HepG2 (cell line): ENCODE results near the gene TMEM87B. TPM values are rescaled to one million over a fixed set of nuclear protein-coding genes. Genes with fewer than 3 reads are reported as not detected.

Experiments used
- HNRNPK ChIP-seq: fragments of 200-400 bp; formaldehyde crosslinking; IDR thresholded peaks from 2 replicates; pipeline ENCODE4 v1.6.1; 2018; ENCODE audit warnings: low read length, low read depth, moderate library complexity, mild to moderate bottlenecking; ENCODE audit not compliant: poor library complexity, severe bottlenecking
- MED13 ChIP-seq: sonication (generic); formaldehyde crosslinking; IDR thresholded peaks from 2 replicates; pipeline ENCODE4 v1.5.0; 2020; ENCODE audit warnings: missing genetic modification reagents
- NR2F6 ChIP-seq, 2 experiments: IDR thresholded peaks; 2 replicates each; pipeline ENCODE4 v1.6.1; 2016; ENCODE audit warnings: antibody characterized with exemption in 1 of 2, mild to moderate bottlenecking in 1 of 2
- SMARCE1 ChIP-seq: fragments of 450-650 bp; IDR thresholded peaks from 2 replicates; pipeline ENCODE4 v1.6.1; 2017; ENCODE audit warnings: borderline replicate concordance
- SOX6 ChIP-seq, 2 experiments: fragments of 450-650 bp in 1 of 2; sonication (generic) in 1 of 2; formaldehyde crosslinking in 1 of 2; IDR thresholded peaks; 2 replicates each; pipeline versions ENCODE4 v1.4.0 to v1.6.1; 2017 to 2020; ENCODE audit warnings: antibody characterized with exemption in 1 of 2, mild to moderate bottlenecking in 1 of 2, missing genetic modification reagents in 1 of 2
- SP1 ChIP-seq, 2 experiments: fragments of 450-650 bp in 1 of 2; sonication (generic) in 1 of 2; formaldehyde crosslinking in 1 of 2; IDR thresholded peaks; 2 replicates each; pipeline versions ENCODE4 v1.4.0 to v1.6.1; 2016 to 2020; ENCODE audit warnings: missing genetic modification reagents in 1 of 2
- TBL1XR1 ChIP-seq: fragments of 150-350 bp; IDR thresholded peaks from 2 replicates; pipeline ENCODE4 v1.6.1; 2014; ENCODE audit warnings: borderline replicate concordance, low read length; ENCODE audit not compliant: partially characterized antibody
- TEAD2 ChIP-seq: sonication (generic); formaldehyde crosslinking; IDR thresholded peaks from 2 replicates; pipeline ENCODE4 v1.9.0; 2021; ENCODE audit warnings: missing genetic modification reagents
- ZNF331 ChIP-seq: sonication (generic); formaldehyde crosslinking; IDR thresholded peaks from 2 replicates; pipeline ENCODE4 v1.4.0; 2020; ENCODE audit warnings: missing genetic modification reagents
- ZNF644 ChIP-seq: IDR thresholded peaks from 2 replicates; pipeline ENCODE4 v1.6.1; 2016; ENCODE audit warnings: low read depth
- ZNF646 ChIP-seq: sonication (generic); formaldehyde crosslinking; IDR thresholded peaks from 2 replicates; pipeline ENCODE4 v1.9.0; 2021; ENCODE audit warnings: mild to moderate bottlenecking, missing genetic modification reagents
- ZNF691 ChIP-seq: sonication (generic); formaldehyde crosslinking; IDR thresholded peaks from 2 replicates; pipeline ENCODE4 v1.4.0; 2020; ENCODE audit warnings: missing genetic modification reagents, low read depth, mild to moderate bottlenecking, borderline replicate concordance
- ZSCAN30 ChIP-seq: sonication (generic); formaldehyde crosslinking; IDR thresholded peaks from 2 replicates; pipeline ENCODE4 v1.5.0; 2020; ENCODE audit warnings: mild to moderate bottlenecking, missing genetic modification reagents
- polyA plus RNA-seq, 8 experiments: library from polyadenylated mRNA; depleted of rRNA in 3 of 8; stranded (reverse) in 7 of 8; unstranded in 1 of 8; fragments of >200 nt; fragmentation: Illumina TruSeq in 4 of 8; extraction: Trizol in 4 of 8; gene quantifications; 2 replicates each; pipeline versions ENCODE4 v1.2.1 to v1.2.3, GENCODE V29; 2011 to 2016; ENCODE audit warnings: low read depth in 4 of 8, missing spikeins in 1 of 8, mixed read lengths in 1 of 8; ENCODE audit not compliant: insufficient read depth in 1 of 8
- total RNA-seq, 5 experiments: library from RNA; depleted of rRNA; stranded (reverse); fragments of >200 nt; fragmentation: Illumina TruSeq; extraction: Trizol; gene quantifications; 2 replicates each; pipeline ENCODE4 v1.2.3, GENCODE V29; 2016; ENCODE audit warnings: low read depth in 1 of 5
- TF ChIP-seq, protein P1 (sequence below): fragments of 450-650 bp; IDR thresholded peaks from 2 replicates; pipeline ENCODE4 v1.6.1; 2017; ENCODE audit warnings: mild to moderate bottlenecking
- TF ChIP-seq, protein P2 (sequence below): sonication (generic); formaldehyde crosslinking; IDR thresholded peaks from 2 replicates; pipeline ENCODE4 v1.4.0; 2020; ENCODE audit warnings: missing genetic modification reagents, borderline replicate concordance

TMEM87B gene
- total and polyA plus RNA-seq, 2 of the 13 experiments (the other 11 are each of a cell fraction or from before 2014, with no cell fraction given), result 15.1 to 16.2 TPM

- TF ChIP-seq ZNF646 (CRISPR knock-in tag), result no peak
- TF ChIP-seq MED13, result no peak
- no peak; the same call in 1 of the 2 replicates for TF ChIP-seq ZNF644
- no peak for TF ChIP-seq SOX6 (IDR thresholded peaks at IDR 0.05)
- TF ChIP-seq SOX6 (CRISPR knock-in tag; IDR thresholded peaks at IDR 0.05), result peak; percentile 53; the same call in 1 of the 2 replicates
- TF ChIP-seq ZNF691 (CRISPR knock-in tag), result no peak
- no peak for TF ChIP-seq SMARCE1
- TF ChIP-seq TBL1XR1, result no peak
- TF ChIP-seq NR2F6 (IDR thresholded peaks at IDR 0.05), result no peak
- no peak for TF ChIP-seq NR2F6 (CRISPR knock-in tag; IDR thresholded peaks at IDR 0.05)
- TF ChIP-seq, protein P1, sequence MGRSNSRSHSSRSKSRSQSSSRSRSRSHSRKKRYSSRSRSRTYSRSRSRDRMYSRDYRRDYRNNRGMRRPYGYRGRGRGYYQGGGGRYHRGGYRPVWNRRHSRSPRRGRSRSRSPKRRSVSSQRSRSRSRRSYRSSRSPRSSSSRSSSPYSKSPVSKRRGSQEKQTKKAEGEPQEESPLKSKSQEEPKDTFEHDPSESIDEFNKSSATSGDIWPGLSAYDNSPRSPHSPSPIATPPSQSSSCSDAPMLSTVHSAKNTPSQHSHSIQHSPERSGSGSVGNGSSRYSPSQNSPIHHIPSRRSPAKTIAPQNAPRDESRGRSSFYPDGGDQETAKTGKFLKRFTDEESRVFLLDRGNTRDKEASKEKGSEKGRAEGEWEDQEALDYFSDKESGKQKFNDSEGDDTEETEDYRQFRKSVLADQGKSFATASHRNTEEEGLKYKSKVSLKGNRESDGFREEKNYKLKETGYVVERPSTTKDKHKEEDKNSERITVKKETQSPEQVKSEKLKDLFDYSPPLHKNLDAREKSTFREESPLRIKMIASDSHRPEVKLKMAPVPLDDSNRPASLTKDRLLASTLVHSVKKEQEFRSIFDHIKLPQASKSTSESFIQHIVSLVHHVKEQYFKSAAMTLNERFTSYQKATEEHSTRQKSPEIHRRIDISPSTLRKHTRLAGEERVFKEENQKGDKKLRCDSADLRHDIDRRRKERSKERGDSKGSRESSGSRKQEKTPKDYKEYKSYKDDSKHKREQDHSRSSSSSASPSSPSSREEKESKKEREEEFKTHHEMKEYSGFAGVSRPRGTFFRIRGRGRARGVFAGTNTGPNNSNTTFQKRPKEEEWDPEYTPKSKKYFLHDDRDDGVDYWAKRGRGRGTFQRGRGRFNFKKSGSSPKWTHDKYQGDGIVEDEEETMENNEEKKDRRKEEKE, result no peak
- no peak for TF ChIP-seq TEAD2 (CRISPR knock-in tag)
- TF ChIP-seq, protein P2, sequence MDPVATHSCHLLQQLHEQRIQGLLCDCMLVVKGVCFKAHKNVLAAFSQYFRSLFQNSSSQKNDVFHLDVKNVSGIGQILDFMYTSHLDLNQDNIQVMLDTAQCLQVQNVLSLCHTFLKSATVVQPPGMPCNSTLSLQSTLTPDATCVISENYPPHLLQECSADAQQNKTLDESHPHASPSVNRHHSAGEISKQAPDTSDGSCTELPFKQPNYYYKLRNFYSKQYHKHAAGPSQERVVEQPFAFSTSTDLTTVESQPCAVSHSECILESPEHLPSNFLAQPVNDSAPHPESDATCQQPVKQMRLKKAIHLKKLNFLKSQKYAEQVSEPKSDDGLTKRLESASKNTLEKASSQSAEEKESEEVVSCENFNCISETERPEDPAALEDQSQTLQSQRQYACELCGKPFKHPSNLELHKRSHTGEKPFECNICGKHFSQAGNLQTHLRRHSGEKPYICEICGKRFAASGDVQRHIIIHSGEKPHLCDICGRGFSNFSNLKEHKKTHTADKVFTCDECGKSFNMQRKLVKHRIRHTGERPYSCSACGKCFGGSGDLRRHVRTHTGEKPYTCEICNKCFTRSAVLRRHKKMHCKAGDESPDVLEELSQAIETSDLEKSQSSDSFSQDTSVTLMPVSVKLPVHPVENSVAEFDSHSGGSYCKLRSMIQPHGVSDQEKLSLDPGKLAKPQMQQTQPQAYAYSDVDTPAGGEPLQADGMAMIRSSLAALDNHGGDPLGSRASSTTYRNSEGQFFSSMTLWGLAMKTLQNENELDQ (CRISPR knock-in tag), result 0 out of 2 replicates have a peak, but pooled peaks have one; percentile 28
- no peak for TF ChIP-seq ZSCAN30 (CRISPR knock-in tag)
- TF ChIP-seq ZNF331 (CRISPR knock-in tag), result 0 out of 2 replicates have a peak, but pooled peaks have one; percentile 27
- TF ChIP-seq SP1 (IDR thresholded peaks at IDR 0.05), result peak; percentile 90; the same call in 1 of the 2 replicates
- peak; percentile 77 for TF ChIP-seq SP1 (CRISPR knock-in tag; IDR thresholded peaks at IDR 0.05)
- TF ChIP-seq HNRNPK, result peak; percentile 84
These were observed 887 bp upstream of the TMEM87B start (continued) for GRCh38 chr2:112053917-112054846.
